Measurements from ENCODE around the gene RNF32. TPM values are rescaled to one million over a fixed set of nuclear protein-coding genes. Genes with fewer than 3 reads are reported as not detected.

The RNF32 gene
- total RNA-seq, 1 experiment from 2014 or later = 0.61 TPM

DNA sequence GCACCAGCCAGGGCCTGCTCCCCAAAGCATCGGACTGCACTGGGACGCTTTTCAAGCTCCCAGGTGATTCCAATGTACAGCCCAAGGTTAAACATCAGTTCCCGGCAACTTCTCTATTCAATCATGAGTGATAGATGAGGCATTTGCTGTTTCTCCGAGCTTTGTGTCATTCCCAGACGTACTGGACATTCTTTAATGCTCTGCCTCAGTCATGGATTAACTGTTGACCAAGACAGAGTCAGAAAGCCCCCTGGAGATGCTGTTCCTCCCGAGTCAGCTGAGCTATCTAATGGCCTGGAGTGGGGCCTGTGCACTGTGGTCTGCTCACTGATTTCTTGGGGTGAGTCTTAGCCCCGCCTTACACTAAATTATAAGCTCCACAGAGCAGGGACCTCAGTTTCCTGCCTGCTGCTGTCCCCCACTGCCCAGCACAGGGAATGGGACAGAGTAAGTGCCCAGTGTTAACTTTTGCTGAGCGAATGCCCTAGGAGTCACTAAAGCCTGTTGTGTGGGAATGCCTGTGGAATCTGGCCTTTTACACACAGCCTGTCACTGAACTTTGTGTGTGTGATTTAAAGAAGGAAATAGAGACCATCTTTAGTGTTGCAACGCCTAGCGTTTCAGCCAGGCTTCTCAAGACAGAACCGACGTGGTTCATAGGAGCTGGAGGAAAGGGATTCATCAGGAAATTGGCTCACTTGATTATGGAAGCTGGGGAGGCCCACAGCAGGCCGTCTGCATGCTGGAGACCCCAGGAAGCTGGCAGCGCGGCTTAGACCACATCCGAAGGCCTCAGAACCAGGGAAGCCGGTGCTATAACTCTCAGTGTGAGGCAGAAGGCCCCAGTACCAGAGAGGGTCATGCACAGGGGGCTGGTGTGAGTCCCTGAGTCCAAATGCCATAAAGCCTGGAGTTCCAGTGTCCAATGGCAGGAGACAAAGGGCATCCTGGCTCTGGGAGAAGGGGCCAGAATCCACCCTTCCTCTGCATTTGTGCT is 29.3 kb upstream of the RNF32 start:
- H3K27me3 Mint-ChIP-seq (ENCODE audit: low read depth) = peaks cover 9% of the 10 kb centered on the region
- no peak overlapping the region for H3K27ac Mint-ChIP-seq
- ATAC-seq (no peak), DNase-seq (ENCODE audit: low spot score) (no peak)
- no peak overlapping the region for H3K4me3 Mint-ChIP-seq
- TF ChIP-seq OVOL2 (CRISPR knock-in tag; IDR thresholded peaks at IDR 0.05; ENCODE audit: borderline replicate concordance) = no peak
- TF ChIP-seq RORB (CRISPR knock-in tag; IDR thresholded peaks at IDR 0.05) = no peak
- no peak for TF ChIP-seq GTF2I (CRISPR knock-in tag; conservative IDR thresholded peaks at IDR 0.05)
- no peak for TF ChIP-seq MAX (CRISPR knock-in tag; IDR thresholded peaks at IDR 0.05)
- TF ChIP-seq, protein P1, sequence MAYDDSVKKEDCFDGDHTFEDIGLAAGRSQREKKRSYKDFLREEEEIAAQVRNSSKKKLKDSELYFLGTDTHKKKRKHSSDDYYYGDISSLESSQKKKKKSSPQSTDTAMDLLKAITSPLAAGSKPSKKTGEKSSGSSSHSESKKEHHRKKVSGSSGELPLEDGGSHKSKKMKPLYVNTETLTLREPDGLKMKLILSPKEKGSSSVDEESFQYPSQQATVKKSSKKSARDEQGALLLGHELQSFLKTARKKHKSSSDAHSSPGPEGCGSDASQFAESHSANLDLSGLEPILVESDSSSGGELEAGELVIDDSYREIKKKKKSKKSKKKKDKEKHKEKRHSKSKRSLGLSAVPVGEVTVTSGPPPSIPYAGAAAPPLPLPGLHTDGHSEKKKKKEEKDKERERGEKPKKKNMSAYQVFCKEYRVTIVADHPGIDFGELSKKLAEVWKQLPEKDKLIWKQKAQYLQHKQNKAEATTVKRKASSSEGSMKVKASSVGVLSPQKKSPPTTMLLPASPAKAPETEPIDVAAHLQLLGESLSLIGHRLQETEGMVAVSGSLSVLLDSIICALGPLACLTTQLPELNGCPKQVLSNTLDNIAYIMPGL (CRISPR knock-in tag; IDR thresholded peaks at IDR 0.05) = no peak
- TF ChIP-seq ZNF263 (CRISPR knock-in tag; IDR thresholded peaks at IDR 0.05; ENCODE audit: low read depth) = no peak
- TF ChIP-seq ZNF219 (CRISPR knock-in tag; IDR thresholded peaks at IDR 0.05; ENCODE audit: borderline replicate concordance) = no peak
- no peak for TF ChIP-seq FOXP4 (CRISPR knock-in tag; IDR thresholded peaks at IDR 0.05)
- no peak for TF ChIP-seq ZNF423 (CRISPR knock-in tag; IDR thresholded peaks at IDR 0.05)
- TF ChIP-seq ZNF317 (CRISPR knock-in tag; IDR thresholded peaks at IDR 0.05; ENCODE audit: borderline replicate concordance, low read depth) = no peak
- no peak for TF ChIP-seq ZNF425 (CRISPR knock-in tag; conservative IDR thresholded peaks at IDR 0.05)
- no peak for TF ChIP-seq GABPB1 (CRISPR knock-in tag; IDR thresholded peaks at IDR 0.05)
- no peak for TF ChIP-seq MYBL2 (CRISPR knock-in tag; IDR thresholded peaks at IDR 0.05)
- no peak for TF ChIP-seq FOXK1 (CRISPR knock-in tag; IDR thresholded peaks at IDR 0.05)
- ChIA-PET POLR2A (no interaction called here), CTCF (interaction anchor here (1.3 kb wide), 1 partner anchor 51 kb away, joined by 3 read pairs; no protein-coding TSS in a partner anchor)
- no peaks in the 10 kb centered on the region for H3K36me3 Mint-ChIP-seq
- peaks cover 13% of the 10 kb centered on the region for H3K4me1 Mint-ChIP-seq
- H3K9me3 Mint-ChIP-seq = no peaks in the 10 kb centered on the region

GRCh38 chr7:156612930-156613329 is 27.6 kb upstream of the RNF32 start:
- no peaks in the 10 kb centered on the region for H3K36me3 Mint-ChIP-seq
- peaks cover 20% of the 10 kb centered on the region for H3K4me1 Mint-ChIP-seq
- H3K27ac Mint-ChIP-seq = no peak overlapping the region; the same call in 1 of the 2 replicates
- peaks cover 23% of the 10 kb centered on the region for H3K27me3 Mint-ChIP-seq (ENCODE audit: low read depth)
- POLR2A ChIA-PET = no interaction called here
- no peak for DNase-seq (ENCODE audit: low spot score)
- H3K9me3 Mint-ChIP-seq = no peaks in the 10 kb centered on the region
- no peak overlapping the region for H3K4me3 Mint-ChIP-seq
- ATAC-seq = no peak
- CTCF ChIA-PET = interaction anchor here (1.3 kb wide), 1 partner anchor 53 kb away, joined by 3 read pairs; no protein-coding TSS in a partner anchor
- TF ChIP-seq ATF1 (CRISPR knock-in tag; IDR thresholded peaks at IDR 0.05) = no peak
- TF ChIP-seq, protein P2, sequence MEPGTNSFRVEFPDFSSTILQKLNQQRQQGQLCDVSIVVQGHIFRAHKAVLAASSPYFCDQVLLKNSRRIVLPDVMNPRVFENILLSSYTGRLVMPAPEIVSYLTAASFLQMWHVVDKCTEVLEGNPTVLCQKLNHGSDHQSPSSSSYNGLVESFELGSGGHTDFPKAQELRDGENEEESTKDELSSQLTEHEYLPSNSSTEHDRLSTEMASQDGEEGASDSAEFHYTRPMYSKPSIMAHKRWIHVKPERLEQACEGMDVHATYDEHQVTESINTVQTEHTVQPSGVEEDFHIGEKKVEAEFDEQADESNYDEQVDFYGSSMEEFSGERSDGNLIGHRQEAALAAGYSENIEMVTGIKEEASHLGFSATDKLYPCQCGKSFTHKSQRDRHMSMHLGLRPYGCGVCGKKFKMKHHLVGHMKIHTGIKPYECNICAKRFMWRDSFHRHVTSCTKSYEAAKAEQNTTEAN (CRISPR knock-in tag; IDR thresholded peaks at IDR 0.05) = no peak
- no peak for TF ChIP-seq NR2C2 (CRISPR knock-in tag; IDR thresholded peaks at IDR 0.05)
- TF ChIP-seq, protein P3, sequence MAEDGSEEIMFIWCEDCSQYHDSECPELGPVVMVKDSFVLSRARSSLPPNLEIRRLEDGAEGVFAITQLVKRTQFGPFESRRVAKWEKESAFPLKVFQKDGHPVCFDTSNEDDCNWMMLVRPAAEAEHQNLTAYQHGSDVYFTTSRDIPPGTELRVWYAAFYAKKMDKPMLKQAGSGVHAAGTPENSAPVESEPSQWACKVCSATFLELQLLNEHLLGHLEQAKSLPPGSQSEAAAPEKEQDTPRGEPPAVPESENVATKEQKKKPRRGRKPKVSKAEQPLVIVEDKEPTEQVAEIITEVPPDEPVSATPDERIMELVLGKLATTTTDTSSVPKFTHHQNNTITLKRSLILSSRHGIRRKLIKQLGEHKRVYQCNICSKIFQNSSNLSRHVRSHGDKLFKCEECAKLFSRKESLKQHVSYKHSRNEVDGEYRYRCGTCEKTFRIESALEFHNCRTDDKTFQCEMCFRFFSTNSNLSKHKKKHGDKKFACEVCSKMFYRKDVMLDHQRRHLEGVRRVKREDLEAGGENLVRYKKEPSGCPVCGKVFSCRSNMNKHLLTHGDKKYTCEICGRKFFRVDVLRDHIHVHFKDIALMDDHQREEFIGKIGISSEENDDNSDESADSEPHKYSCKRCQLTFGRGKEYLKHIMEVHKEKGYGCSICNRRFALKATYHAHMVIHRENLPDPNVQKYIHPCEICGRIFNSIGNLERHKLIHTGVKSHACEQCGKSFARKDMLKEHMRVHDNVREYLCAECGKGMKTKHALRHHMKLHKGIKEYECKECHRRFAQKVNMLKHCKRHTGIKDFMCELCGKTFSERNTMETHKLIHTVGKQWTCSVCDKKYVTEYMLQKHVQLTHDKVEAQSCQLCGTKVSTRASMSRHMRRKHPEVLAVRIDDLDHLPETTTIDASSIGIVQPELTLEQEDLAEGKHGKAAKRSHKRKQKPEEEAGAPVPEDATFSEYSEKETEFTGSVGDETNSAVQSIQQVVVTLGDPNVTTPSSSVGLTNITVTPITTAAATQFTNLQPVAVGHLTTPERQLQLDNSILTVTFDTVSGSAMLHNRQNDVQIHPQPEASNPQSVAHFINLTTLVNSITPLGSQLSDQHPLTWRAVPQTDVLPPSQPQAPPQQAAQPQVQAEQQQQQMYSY (CRISPR knock-in tag; IDR thresholded peaks at IDR 0.05) = no peak
- no peak for TF ChIP-seq E2F5 (CRISPR knock-in tag; IDR thresholded peaks at IDR 0.05)
- TF ChIP-seq TEAD4 (CRISPR knock-in tag; IDR thresholded peaks at IDR 0.05) = no peak
- TF ChIP-seq ESRRA (CRISPR knock-in tag; IDR thresholded peaks at IDR 0.05; ENCODE audit: borderline replicate concordance) = no peak
- TF ChIP-seq MYBL2 (CRISPR knock-in tag; IDR thresholded peaks at IDR 0.05) = no peak

All from WTC11 (cell line).